ENCODE measurements around the gene NAA50.

DNA sequence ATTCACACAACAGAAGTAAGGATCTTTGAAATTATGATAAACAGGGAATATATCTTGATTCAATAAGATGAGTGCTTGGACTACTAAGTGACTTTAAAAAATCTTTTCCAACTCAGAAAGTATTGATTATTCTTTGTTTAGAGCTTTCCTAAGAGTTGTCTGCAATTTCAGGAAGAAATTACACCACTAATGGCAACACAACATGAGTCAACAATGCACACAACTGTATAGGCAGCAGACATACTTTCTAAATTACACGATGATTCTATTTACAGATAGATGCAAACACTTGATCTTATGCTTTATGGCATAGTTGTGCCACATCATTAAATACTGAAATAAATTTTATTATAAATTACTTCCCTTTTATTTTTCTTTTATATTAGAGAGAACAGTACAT, 4.4 kb downstream of the NAA50 start:
- TF ChIP-seq, protein P1, sequence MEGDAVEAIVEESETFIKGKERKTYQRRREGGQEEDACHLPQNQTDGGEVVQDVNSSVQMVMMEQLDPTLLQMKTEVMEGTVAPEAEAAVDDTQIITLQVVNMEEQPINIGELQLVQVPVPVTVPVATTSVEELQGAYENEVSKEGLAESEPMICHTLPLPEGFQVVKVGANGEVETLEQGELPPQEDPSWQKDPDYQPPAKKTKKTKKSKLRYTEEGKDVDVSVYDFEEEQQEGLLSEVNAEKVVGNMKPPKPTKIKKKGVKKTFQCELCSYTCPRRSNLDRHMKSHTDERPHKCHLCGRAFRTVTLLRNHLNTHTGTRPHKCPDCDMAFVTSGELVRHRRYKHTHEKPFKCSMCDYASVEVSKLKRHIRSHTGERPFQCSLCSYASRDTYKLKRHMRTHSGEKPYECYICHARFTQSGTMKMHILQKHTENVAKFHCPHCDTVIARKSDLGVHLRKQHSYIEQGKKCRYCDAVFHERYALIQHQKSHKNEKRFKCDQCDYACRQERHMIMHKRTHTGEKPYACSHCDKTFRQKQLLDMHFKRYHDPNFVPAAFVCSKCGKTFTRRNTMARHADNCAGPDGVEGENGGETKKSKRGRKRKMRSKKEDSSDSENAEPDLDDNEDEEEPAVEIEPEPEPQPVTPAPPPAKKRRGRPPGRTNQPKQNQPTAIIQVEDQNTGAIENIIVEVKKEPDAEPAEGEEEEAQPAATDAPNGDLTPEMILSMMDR (conservative IDR thresholded peaks at IDR 0.05 in 1 of 2, IDR thresholded peaks at IDR 0.05 in 1 of 2; ENCODE audit: extremely low read depth in 1 of 2, insufficient read depth in 1 of 2, low read depth in 1 of 2, low read length in 2 of 2), result no peak
- no peak for TF ChIP-seq EZH2 (IDR thresholded peaks at IDR 0.05; ENCODE audit: borderline replicate concordance, low read length)
